Activated CD4-positive, alpha-beta memory T cell treated with anti-CD3 and anti-CD28 coated beads, Interleukin-2, amount 10 ng/mL, durations not matched to agents 7 days and 5 days (primary cell): ENCODE data around the gene NOL4L. TPM values are rescaled to one million over a fixed set of nuclear protein-coding genes. Genes with fewer than 3 reads are reported as not detected.
A peak's percentile ranks its signal among the peaks of the same experiment; 100 is the strongest.

ENCODE experiments used
- CTCF ChIA-PET: fragments of 350-600 bp; sonication (Branson Sonifier 250); formaldehyde crosslinking; loops from one replicate; lab custom pipeline; 2021; ENCODE audit warnings: antibody characterized with exemption, inconsistent platforms; lab: Charles Lee
- POLR2A ChIA-PET: fragments of 350-600 bp; sonication (Branson Sonifier 250); formaldehyde crosslinking; loops from one replicate; lab custom pipeline; 2021; ENCODE audit warnings: antibody characterized with exemption; lab: Charles Lee
- DNase-seq: peaks from one replicate; pipeline ENCODE4 v3.0.0-alpha.2; 2020
- H3K27ac Mint-ChIP-seq: one replicate; pipeline ENCODE4 v1.8.0; 2021; ENCODE audit warnings: mild to moderate bottlenecking, mixed read lengths
- H3K27me3 Mint-ChIP-seq: one replicate; pipeline ENCODE4 v1.8.0; 2021; ENCODE audit warnings: mixed read lengths
- H3K36me3 Mint-ChIP-seq: one replicate; pipeline ENCODE4 v1.8.0; 2021; ENCODE audit warnings: low read depth, mixed read lengths
- H3K4me1 Mint-ChIP-seq: one replicate; pipeline ENCODE4 v1.8.0; 2021; ENCODE audit warnings: mixed read lengths
- H3K4me3 Mint-ChIP-seq: one replicate; pipeline ENCODE4 v1.8.0; 2021; ENCODE audit warnings: mild to moderate bottlenecking, mixed read lengths
- H3K9me3 Mint-ChIP-seq: one replicate; pipeline ENCODE4 v1.8.0; 2021; ENCODE audit warnings: mixed read lengths
- total RNA-seq, 2 experiments: library from RNA; stranded (reverse); gene quantifications; one replicate each; pipeline ENCODE4 v1.2.3, GENCODE V29; 2021

The NOL4L gene
- total RNA-seq, 2 experiments from 2014 or later = 17.1 to 19.1 TPM

DNA sequence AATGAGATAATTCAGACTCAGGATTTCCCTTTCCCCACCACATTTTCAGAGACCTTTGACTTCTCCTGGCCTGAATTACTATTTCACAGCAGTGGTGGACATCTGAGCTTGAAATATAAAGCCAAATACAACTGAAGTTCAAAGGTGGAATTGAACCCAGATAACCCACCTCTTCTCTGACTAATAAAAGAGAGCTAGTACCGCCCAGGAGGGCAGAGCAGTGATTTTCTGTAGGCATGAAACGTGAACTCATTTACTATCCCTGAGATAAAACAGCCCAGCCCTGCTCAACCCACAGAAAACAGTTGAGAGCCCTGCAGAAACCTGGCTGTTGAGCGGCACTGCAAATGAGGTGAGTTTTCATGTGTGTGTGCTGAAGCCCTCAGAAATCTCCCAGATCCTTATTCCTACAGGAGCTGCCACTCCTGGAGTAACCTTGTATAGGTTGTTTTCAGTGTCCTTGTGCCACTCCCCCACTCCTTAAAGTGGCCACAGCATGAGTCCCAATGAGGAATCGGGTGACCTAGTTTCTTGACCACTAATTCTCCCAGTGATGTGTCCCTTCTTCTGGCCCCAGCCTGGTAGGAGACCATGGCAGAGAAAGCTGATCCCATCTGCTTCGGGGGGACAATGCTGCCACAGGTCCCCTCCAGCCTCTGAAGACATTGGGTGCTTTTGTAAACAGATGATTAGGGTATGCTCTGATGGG lies 99.2 kb downstream of the NOL4L start:
- peaks cover 21% of the 10 kb centered on the region for H3K4me1 Mint-ChIP-seq
- peak overlapping the region; percentile 86 for H3K27ac Mint-ChIP-seq
- ChIA-PET POLR2A (interaction anchor here (1.0 to 3.8 kb wide), 2 partner anchors 49 to 245 kb away, joined by 3 to 19 read pairs; no protein-coding TSS in a partner anchor), CTCF (interaction anchor here (0.6 to 1.5 kb wide), 3 partner anchors 54 to 177 kb away, joined by 3 to 7 read pairs (median 3); no protein-coding TSS in a partner anchor)
- no peak overlapping the region for H3K4me3 Mint-ChIP-seq
- H3K9me3 Mint-ChIP-seq = no peaks in the 10 kb centered on the region
- no peak for DNase-seq
- H3K36me3 Mint-ChIP-seq = no peaks in the 10 kb centered on the region
- H3K27me3 Mint-ChIP-seq = no peaks in the 10 kb centered on the region

DNA sequence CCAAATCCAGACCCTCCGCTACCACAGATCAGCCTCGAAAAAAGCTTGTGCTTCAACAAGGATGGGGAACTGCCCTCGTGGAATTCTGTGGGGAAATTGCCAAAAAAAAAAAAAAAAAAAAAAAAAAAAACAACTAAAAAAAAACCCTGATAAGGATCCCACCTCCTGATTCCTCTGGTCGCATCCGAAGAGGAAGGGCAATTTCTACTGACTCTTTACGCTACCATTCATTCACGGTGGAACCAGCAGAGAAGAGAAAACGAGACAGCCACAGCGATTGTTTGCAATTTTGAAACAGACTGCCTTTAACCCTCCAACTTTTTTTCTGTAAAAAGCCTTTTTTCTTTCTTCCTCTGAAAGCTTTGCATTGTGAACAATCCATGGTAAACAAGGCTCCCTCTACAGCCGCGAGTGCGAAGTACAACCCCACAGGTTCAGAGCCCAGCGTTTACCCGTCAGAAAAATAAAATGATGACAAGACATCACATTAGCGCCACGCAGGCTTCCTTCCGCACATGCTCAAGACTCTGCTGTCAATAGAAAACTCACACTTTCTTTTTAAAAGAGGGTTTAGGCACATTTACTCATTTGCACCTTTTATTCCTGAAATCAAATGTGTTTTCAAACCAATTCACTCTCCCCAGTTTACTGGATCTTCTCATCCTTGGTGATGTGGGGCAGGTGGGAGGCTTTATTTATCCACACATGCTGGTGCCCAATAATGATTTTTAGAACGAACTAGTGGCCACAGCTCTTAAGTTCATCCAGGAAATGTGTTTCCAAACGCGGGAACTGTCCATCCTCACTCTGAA lies 100.0 kb downstream of the NOL4L start:
- Mint-ChIP-seq H3K27ac (peak overlapping the region; percentile 86), H3K9me3 (no peaks in the 10 kb centered on the region), H3K36me3 (no peaks in the 10 kb centered on the region), H3K4me1 (peaks cover 21% of the 10 kb centered on the region), H3K27me3 (no peaks in the 10 kb centered on the region), H3K4me3 (peak overlapping the region; percentile 86)
- DNase-seq = peak; percentile 88
- ChIA-PET POLR2A (interaction anchor here (1.0 to 3.8 kb wide), 2 partner anchors 50 to 246 kb away, joined by 3 to 19 read pairs; no protein-coding TSS in a partner anchor), CTCF (interaction anchor here (0.6 to 1.5 kb wide), 6 partner anchors 11 to 199 kb away, joined by 3 to 7 read pairs (median 3); no protein-coding TSS in a partner anchor)

DNA sequence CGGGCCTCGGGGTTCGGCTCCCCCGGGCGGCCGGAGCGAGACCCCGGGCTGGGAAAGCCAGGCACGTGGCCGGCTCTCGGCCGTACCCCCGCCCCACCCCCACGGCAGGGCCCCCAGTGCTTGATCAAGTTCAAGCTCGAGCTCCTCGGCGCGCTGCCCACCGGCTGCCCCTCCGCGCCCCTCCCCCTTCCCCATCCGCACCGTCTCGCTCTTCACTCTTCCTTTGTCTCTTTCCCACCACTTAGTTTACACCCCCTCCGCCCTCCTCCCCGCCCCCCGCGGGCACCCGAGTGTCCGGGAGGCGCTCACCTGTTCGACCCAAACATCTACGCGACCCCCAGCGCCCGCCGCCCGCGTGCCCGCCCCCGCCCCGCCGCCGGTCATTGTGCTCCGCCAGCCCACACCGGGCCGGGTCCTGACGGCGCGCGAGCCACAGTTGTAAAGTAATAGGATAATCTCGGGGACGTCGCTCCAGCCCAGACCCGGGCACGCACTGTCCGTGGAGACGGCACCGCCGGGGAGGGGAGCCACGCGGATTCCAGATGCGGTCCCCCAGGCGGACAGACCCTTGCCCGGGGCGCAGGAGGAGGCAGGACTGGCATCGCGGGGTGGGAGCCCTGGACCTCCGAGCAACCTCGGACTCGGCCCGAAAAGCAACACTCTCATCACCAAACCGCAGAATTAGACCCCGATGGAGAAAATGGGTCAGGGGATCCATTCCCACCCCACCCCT lies 100.7 kb downstream of the NOL4L start:
- H3K4me3 Mint-ChIP-seq = peak overlapping the region; percentile 86
- no peak overlapping the region for H3K27ac Mint-ChIP-seq
- H3K36me3 Mint-ChIP-seq = no peaks in the 10 kb centered on the region
- peak; percentile 29 for DNase-seq
- CTCF ChIA-PET = interaction anchor here (0.6 to 1.5 kb wide), 5 partner anchors 10 to 199 kb away, joined by 3 to 7 read pairs (median 3); no protein-coding TSS in a partner anchor
- H3K27me3 Mint-ChIP-seq = no peaks in the 10 kb centered on the region
- peaks cover 21% of the 10 kb centered on the region for H3K4me1 Mint-ChIP-seq
- POLR2A ChIA-PET = interaction anchor here (0.6 to 3.8 kb wide), 4 partner anchors 35 to 247 kb away, joined by 3 to 19 read pairs (median 4); no protein-coding TSS in a partner anchor
- H3K9me3 Mint-ChIP-seq = no peaks in the 10 kb centered on the region

DNA sequence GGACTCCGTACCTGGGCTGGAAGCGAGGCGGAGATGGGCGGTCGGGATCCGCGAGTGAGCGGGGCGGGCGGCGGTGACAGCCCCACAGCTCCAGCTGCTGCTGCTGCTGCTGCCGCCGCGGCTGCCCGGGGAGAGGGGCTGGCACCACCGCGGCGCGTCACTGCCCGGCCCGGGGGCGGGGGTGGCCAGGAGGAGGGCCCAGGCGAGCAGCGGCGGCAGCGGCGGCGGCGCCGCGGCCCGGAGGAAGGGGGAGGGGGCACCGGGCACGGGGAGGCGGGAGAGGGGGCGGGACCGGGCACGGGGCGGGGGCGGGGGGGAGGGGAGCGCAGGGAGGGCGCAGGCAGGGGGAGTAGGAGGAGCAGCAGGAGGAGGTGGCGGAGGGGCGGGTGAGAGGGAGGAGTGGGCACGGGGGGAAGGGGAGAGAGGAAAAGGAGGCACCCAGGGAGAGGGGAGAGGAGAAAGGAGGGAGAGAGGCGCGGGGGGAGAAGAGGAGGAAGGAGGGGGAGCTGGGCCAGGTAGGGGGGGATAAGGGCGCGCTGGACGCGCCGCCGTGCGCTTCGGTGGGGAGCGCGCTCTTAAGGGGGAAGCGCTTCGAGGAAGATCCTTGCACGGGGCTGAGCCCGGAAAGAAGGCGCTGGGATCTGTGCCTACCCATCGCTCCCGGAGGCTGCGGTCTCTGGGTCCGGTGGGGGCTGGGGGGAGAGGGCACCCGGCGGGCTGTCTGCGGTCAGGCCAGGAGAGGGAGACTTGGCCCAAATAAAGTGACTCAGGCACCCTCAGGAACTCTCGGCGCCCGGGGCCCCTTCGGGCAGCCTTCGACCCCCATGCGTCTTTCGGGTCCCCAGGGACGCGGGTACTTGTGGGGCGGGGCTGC lies 101.5 kb downstream of the NOL4L start:
- H3K36me3 Mint-ChIP-seq = no peaks in the 10 kb centered on the region
- H3K27ac Mint-ChIP-seq = no peak overlapping the region
- peaks cover 21% of the 10 kb centered on the region for H3K4me1 Mint-ChIP-seq
- peak; percentile 53 for DNase-seq
- H3K4me3 Mint-ChIP-seq = peak overlapping the region; percentile 68
- CTCF ChIA-PET = interaction anchor here (0.7 kb wide), 1 partner anchor 166 kb away, joined by 3 read pairs; no protein-coding TSS in a partner anchor
- POLR2A ChIA-PET = interaction anchor here (0.6 to 3.8 kb wide), 3 partner anchors 34 to 56 kb away, joined by 3 to 19 read pairs (median 6); no protein-coding TSS in a partner anchor
- no peaks in the 10 kb centered on the region for H3K9me3 Mint-ChIP-seq
- H3K27me3 Mint-ChIP-seq = no peaks in the 10 kb centered on the region

DNA sequence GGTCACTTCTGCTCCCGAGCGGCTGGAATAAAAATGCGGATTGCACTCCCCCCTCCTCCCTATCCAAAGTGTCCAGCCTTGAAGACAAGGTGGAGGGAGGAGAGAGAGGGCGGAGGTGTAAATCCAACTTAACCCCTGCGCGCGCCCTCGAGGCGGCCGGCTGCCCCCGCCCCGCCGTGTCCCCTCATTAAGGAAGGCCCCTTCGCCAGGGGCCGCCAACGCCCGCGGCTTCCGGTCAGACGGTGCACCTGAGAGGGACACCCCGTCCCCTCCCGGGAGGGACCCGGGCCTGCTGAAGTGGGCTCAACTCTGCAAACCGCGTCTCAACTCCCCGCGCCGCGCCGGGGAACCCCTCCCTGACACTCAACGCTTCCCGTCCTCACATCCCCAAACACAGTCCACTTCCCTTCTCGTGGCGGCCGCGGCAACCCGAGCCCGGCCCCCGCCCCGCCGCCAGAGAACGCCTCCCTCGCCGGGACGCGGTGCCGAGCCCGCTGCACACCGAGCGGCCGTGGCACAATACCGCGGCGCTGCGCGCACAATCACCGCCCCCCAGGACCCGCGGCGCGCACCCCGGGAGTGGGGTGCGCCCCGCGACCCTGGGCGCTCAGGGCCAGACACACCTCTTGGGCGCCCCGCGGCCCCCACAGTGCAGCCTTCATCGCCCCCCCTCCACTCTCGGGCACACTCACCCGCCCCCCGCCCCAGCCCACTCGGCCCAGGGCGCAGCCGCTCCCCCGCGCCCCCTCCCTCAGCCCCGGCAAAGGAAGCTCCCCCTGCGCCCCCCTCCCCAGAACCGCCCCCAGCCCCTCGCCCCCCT lies 102.5 kb downstream of the NOL4L start:
- no peak overlapping the region for H3K27ac Mint-ChIP-seq
- ChIA-PET CTCF (no interaction called here), POLR2A (interaction anchor here (1.2 to 3.8 kb wide), 2 partner anchors 33 to 53 kb away, joined by 3 to 19 read pairs; no protein-coding TSS in a partner anchor)

DNA sequence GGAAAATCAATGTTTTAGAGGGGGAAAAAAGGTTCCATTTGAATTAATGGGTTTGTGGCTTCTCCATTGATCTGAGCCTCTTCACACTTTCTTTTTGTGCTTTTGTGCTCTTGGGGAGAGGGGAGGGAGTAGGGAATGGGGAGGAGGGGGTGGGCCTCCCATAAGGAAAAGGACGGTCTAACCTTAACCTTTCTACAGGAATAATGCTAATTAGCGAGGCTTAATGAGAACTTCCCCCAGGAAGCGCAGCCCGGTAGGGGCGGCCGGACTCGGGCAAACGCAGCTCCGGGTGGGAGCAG lies 103.0 kb downstream of the NOL4L start:
- H3K27ac Mint-ChIP-seq = no peak overlapping the region
- no peaks in the 10 kb centered on the region for H3K9me3 Mint-ChIP-seq
- H3K27me3 Mint-ChIP-seq = no peaks in the 10 kb centered on the region
- ChIA-PET CTCF (interaction anchor here (0.9 kb wide), 1 partner anchor 11 kb away, joined by 4 read pairs; no protein-coding TSS in a partner anchor), POLR2A (no interaction called here)
- peaks cover 19% of the 10 kb centered on the region for H3K4me1 Mint-ChIP-seq
- no peaks in the 10 kb centered on the region for H3K36me3 Mint-ChIP-seq
- no peak for DNase-seq
- peak overlapping the region; percentile 44 for H3K4me3 Mint-ChIP-seq

More for the DNA sequence above, 102.5 kb downstream of the NOL4L start:
- Mint-ChIP-seq H3K4me1 (peaks cover 19% of the 10 kb centered on the region), H3K36me3 (no peaks in the 10 kb centered on the region), H3K27me3 (no peaks in the 10 kb centered on the region), H3K9me3 (no peaks in the 10 kb centered on the region), H3K4me3 (peak overlapping the region; percentile 60)
- DNase-seq = peak; percentile 35

DNA sequence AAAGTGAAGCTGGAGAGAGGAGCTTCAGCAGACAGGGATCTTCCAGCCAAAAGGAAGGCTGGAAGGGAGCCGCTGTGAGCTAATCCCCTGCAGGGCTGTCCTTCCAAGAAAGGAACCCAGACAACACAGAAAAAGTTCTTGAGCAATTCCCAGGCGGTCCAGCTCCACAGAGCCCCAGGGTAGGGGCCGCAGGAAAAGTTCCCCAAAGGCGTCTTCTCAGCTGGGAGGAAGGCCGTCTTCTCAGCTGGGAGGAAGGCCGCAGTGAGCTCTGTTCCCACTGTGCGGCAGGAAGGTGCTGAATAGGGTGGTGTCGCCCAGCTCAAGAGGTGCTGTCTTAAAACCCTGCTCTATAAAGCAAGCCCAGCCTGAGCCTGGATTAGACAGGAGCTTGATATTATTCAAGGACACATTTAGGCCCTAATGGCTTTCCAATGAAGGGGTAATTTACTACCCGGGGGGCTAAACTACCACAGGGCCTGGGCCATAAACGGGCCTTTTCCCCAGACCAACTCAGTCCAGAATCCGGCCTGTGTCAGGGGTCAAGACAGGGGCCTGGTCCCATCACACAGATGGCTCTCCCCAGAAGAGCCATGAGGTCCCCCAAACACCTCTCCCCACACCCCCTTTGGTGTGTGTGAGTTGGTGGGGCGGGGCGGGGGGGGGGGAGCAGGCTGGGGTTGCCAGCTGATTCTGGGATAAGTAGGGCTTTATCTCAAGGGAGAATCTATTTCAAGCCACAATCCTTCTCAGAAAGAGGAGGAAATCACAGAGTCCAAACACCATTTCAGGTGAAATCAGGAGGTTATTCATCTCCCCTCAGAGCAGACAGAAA lies 103.6 kb downstream of the NOL4L start:
- no peaks in the 10 kb centered on the region for H3K36me3 Mint-ChIP-seq
- ChIA-PET CTCF (interaction anchor here (0.9 kb wide), 1 partner anchor 10 kb away, joined by 4 read pairs; no protein-coding TSS in a partner anchor), POLR2A (no interaction called here)
- no peak for DNase-seq
- H3K9me3 Mint-ChIP-seq = no peaks in the 10 kb centered on the region
- H3K27ac Mint-ChIP-seq = no peak overlapping the region
- peak overlapping the region; percentile 44 for H3K4me3 Mint-ChIP-seq
- H3K27me3 Mint-ChIP-seq = no peaks in the 10 kb centered on the region
- H3K4me1 Mint-ChIP-seq = peaks cover 20% of the 10 kb centered on the region

DNA sequence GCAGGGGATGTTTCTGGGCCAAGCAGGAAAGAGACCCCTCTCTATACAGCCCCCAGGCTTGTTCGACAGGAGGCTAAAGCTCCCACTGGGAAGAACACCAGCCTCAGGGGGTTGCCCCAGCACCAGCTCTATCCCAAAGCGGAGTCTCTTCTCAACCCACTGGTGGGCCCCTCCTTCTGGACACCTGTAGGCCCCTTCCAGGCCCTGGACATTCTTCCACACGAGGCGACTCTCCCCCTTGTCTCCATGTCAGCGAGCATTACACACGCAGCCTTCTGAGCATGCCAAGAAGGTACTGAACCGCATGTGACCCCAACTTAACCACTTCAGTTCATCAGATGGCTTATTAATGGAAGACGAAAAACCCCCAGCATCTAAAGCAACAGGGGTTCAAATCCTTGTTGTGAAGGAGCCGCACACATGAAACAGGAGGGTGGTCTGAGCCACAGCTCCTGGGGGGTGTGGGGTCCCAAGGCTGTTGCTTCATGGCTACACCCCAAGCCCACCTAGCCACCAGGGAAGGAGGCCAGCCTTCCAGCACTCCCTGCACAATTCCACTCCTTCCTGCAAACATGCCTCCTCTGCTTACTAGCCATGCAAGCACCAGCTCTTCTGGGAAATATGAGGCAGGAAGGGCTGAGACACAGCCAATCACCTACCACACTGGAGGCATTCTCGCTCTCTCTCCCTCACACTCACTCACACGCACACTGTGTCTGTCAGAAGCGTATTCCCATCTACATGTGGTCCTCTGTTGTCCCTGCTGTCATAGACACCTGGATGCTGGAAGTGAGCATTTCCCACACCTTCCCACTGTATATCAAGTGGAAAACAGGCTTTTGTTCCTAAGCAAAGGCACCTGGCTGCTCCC lies 104.5 kb downstream of the NOL4L start:
- Mint-ChIP-seq H3K27me3 (no peaks in the 10 kb centered on the region), H3K27ac (no peak overlapping the region), H3K4me1 (peaks cover 15% of the 10 kb centered on the region), H3K4me3 (no peak overlapping the region), H3K9me3 (no peaks in the 10 kb centered on the region), H3K36me3 (no peaks in the 10 kb centered on the region)
- ChIA-PET CTCF (no interaction called here), POLR2A (interaction anchor here (0.6 kb wide), 1 partner anchor 750 kb away, joined by 3 read pairs; no protein-coding TSS in a partner anchor)
- no peak for DNase-seq

DNA sequence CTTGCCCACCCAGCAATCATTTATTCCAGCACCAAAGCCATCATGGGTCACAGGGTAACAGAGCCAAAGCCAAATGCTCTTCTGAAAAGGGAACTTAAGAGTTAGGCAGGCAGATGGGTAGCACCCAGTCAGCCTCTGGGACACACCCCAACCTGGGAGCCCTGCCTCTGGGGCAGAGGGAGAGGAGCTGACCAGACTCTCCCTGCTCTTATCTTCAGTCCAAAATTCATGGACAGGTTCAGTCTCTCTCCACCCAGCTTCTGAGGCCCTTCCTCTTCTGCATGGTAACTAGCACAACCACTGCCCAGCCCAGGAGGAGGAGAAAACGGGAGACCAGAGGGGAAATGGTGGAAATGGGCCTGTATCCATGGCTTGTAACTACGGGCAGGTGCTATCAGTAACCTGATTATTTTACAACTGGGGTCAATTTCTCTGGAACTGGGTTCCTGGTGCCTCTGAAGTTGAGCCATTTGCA lies 105.4 kb downstream of the NOL4L start:
- H3K27ac Mint-ChIP-seq = no peak overlapping the region
- POLR2A ChIA-PET = interaction anchor here (0.6 kb wide), 1 partner anchor 751 kb away, joined by 3 read pairs; no protein-coding TSS in a partner anchor
- CTCF ChIA-PET = no interaction called here

DNA sequence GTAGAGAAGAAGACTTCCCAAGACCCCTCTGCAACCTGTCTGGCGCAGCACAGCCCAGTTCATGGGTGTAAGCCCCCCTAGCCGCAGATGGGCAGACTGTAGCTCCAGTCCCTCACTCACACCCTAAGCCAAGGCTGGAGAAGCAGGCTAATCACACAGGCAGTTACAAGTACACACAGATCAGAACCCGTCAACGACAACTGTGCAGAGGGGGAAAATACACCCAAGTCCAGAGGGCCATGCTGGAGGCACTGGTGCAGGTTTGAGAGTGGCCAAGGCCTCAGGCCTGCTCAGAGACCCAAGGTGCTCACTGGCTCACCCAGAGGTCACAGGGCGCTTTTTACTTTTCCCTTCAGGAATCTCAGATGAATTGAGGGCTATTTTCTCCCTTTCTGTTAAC lies 106.1 kb downstream of the NOL4L start:
- CTCF ChIA-PET = no interaction called here
- Mint-ChIP-seq H3K4me1 (peaks cover 6% of the 10 kb centered on the region), H3K36me3 (no peaks in the 10 kb centered on the region), H3K27me3 (no peaks in the 10 kb centered on the region), H3K4me3 (no peak overlapping the region), H3K9me3 (no peaks in the 10 kb centered on the region), H3K27ac (no peak overlapping the region)
- DNase-seq = no peak
- POLR2A ChIA-PET = no interaction called here

More for the DNA sequence above, 105.4 kb downstream of the NOL4L start:
- H3K4me3 Mint-ChIP-seq = no peak overlapping the region
- H3K4me1 Mint-ChIP-seq = peaks cover 8% of the 10 kb centered on the region
- no peak for DNase-seq
- no peaks in the 10 kb centered on the region for H3K36me3 Mint-ChIP-seq
- H3K9me3 Mint-ChIP-seq = no peaks in the 10 kb centered on the region
- H3K27me3 Mint-ChIP-seq = no peaks in the 10 kb centered on the region
